ENCODE measurements around the gene MRPL38. TPM values are rescaled to one million over a fixed set of nuclear protein-coding genes. Genes with fewer than 3 reads are reported as not detected.

Gene MRPL38
- total RNA-seq, 1 donor from 2014 or later: 85.5 TPM

- Histone ChIP-seq H3K9me3 (no peaks in the 10 kb centered on the region), H3K27me3 (no peaks in the 10 kb centered on the region), H3K27ac (peak within 1 kb of the TSS; percentile 91), H3K36me3 (peaks cover 22% of the 10 kb centered on the region), H3K4me3 (peak within 1 kb of the TSS; percentile 70), H3K4me1 (peaks cover 38% of the 10 kb centered on the region)
- TF ChIP-seq CTCF (IDR thresholded peaks at IDR 0.05): no peak
- peak; percentile 62 for ATAC-seq
- intact Hi-C loops (cut with DNase I): no loop called here
- DNase-seq: peak; percentile 82
Measured at GRCh38 chr17:75878174-75878998, 26.3 kb downstream of the MRPL38 start, which contains the start of gene TRIM47. TSS of gene TRIM47 (minus strand) at chr17:75878581. CDS start at chr17:75878548, 33 bp downstream.

GRCh38 chr17:75877752-75878173 is 26.9 kb downstream of the MRPL38 start:
- no peaks in the 10 kb centered on the region for H3K27me3 ChIP-seq
- DNase-seq: peak; percentile 89
- ATAC-seq: peak; percentile 76
- TF ChIP-seq CTCF (IDR thresholded peaks at IDR 0.05): peak; percentile 45
- peaks cover 22% of the 10 kb centered on the region for H3K36me3 ChIP-seq
- H3K4me1 ChIP-seq: peaks cover 44% of the 10 kb centered on the region
- no peaks in the 10 kb centered on the region for H3K9me3 ChIP-seq
- peak overlapping the region; percentile 91 for H3K27ac ChIP-seq
- intact Hi-C loops (cut with DNase I): no loop called here
- H3K4me3 ChIP-seq: peak overlapping the region; percentile 70

DNA sequence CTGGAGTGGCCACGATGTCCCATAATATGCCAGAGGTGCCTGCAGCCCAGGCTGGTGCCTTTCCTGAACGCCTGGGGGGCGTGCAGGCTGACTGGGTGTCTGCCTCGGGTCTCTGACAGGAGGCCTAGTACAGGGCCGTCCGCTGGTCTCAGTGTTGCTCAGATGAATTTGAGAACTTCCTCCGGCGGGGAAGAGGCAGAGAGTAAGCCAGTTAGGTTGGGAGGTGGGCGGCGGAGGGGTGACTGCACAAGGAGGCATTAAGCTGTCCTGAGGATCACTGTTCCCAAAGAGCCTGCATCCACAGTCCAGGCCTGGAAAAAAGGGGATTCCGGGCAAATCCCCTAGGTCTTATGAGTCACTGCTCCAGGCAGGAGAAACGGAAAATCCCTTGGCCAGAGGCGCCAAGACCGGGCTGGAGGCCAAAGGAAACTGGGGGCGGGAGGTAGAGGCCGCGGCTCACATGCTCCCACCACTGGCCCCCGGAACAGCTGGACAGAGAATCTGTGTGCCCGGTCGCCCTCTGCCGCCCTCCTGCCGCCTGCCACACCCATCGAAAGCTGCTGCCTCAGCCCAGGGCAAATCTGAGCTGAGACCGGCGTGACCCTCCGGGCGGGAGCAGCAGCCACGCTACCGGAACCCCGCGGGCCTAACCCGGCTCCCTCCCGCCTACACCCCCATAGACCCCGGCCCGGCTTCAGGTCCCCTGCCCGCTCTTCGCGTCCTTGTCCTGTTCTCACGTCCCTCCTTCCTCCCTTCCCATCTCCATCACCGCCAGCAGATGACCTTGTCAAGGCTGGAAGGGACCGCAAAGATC is 27.5 kb downstream of the MRPL38 start:
- ATAC-seq: peak; percentile 61
- intact Hi-C loops (cut with DNase I): no loop called here

GRCh38 chr17:75876190-75876937 is 28.3 kb downstream of the MRPL38 start:
- DNase-seq: peak; percentile 77
- peak; percentile 1 for ATAC-seq
- TF ChIP-seq CTCF (IDR thresholded peaks at IDR 0.05): no peak
- intact Hi-C loops (cut with DNase I): no loop called here
- no peaks in the 10 kb centered on the region for H3K9me3 ChIP-seq
- H3K36me3 ChIP-seq: peaks cover 22% of the 10 kb centered on the region
- peak overlapping the region; percentile 91 for H3K27ac ChIP-seq
- peak overlapping the region; percentile 70 for H3K4me3 ChIP-seq
- H3K27me3 ChIP-seq: no peaks in the 10 kb centered on the region
- H3K4me1 ChIP-seq: peaks cover 51% of the 10 kb centered on the region

More for the DNA sequence above, 27.5 kb downstream of the MRPL38 start:
- peaks cover 50% of the 10 kb centered on the region for H3K4me1 ChIP-seq
- H3K4me3 ChIP-seq: peak overlapping the region; percentile 70
- DNase-seq: peak; percentile 91
- no peaks in the 10 kb centered on the region for H3K27me3 ChIP-seq
- peak overlapping the region; percentile 91 for H3K27ac ChIP-seq
- TF ChIP-seq CTCF (IDR thresholded peaks at IDR 0.05): no peak
- H3K9me3 ChIP-seq: no peaks in the 10 kb centered on the region
- H3K36me3 ChIP-seq: peaks cover 22% of the 10 kb centered on the region

DNA sequence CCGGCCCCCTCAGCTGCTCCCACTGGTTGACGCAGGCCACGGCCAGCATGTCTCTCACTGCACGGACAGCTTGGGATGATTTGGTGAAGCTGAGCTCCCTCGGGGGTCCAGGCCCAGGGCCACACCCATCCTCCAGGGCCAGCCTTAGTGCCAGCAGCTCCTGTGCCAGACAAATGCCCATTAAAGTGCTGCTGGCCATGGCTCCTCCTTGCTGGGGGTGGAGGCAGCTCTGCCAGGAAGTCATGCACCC is 28.8 kb downstream of the MRPL38 start:
- Histone ChIP-seq H3K4me1 (peaks cover 51% of the 10 kb centered on the region), H3K4me3 (peak overlapping the region; percentile 70), H3K9me3 (no peaks in the 10 kb centered on the region), H3K27ac (peak overlapping the region; percentile 91), H3K27me3 (no peaks in the 10 kb centered on the region), H3K36me3 (peaks cover 22% of the 10 kb centered on the region)
- no peak for TF ChIP-seq CTCF (IDR thresholded peaks at IDR 0.05)
- ATAC-seq: peak; percentile 39
- intact Hi-C loops (cut with DNase I): no loop called here
- DNase-seq: no peak
